Neural crest cell (in vitro differentiated cells): ENCODE data around the gene CTAGE1. TPM values are rescaled to one million over a fixed set of nuclear protein-coding genes. Genes with fewer than 3 reads are reported as not detected.

ENCODE experiments used
- DNase-seq: peaks from one replicate; pipeline ENCODE4 v3.0.0; 2021; ENCODE audit warnings: low read depth, mixed read lengths, low spot score
- H3K27ac Mint-ChIP-seq: one replicate; pipeline ENCODE4 v1.8.0; 2021; ENCODE audit warnings: mild to moderate bottlenecking, mixed read lengths; ENCODE audit not compliant: unreplicated experiment
- H3K27me3 Mint-ChIP-seq: 2 replicates; pipeline ENCODE4 v1.8.0; 2021; ENCODE audit warnings: low read depth, mild to moderate bottlenecking, mixed read lengths
- H3K36me3 Mint-ChIP-seq: 2 replicates; pipeline ENCODE4 v1.8.0; 2021; ENCODE audit warnings: low read depth, mild to moderate bottlenecking, mixed read lengths
- H3K4me1 Mint-ChIP-seq: 2 replicates; pipeline ENCODE4 v1.8.0; 2021; ENCODE audit warnings: mixed read lengths
- H3K4me3 Mint-ChIP-seq: one replicate; pipeline ENCODE4 v1.8.0; 2021; ENCODE audit warnings: mild to moderate bottlenecking, mixed read lengths
- H3K9me3 Mint-ChIP-seq: 2 replicates; pipeline ENCODE4 v1.8.0; 2021; ENCODE audit warnings: mixed read lengths
- CTCF ChIP-seq: fragments of 200-600 bp; sonication (generic); conservative IDR thresholded peaks from 2 replicates; pipeline ENCODE4 v1.5.0; 2021; ENCODE audit warnings: antibody characterized with exemption, mild to moderate bottlenecking
- total RNA-seq: library from RNA; stranded (reverse); gene quantifications from 2 replicates; pipeline ENCODE4 v1.2.1, GENCODE V29; 2021

Gene CTAGE1
- total RNA-seq, 1 donor from 2014 or later, result not detected

GRCh38 chr18:22391407-22392345 lies 26.0 kb downstream of the CTAGE1 start:
- DNase-seq, result no peak
- Mint-ChIP-seq H3K9me3 (peaks cover 6% of the 10 kb centered on the region), H3K27me3 (peaks cover 15% of the 10 kb centered on the region), H3K36me3 (no peaks in the 10 kb centered on the region), H3K4me1 (no peaks in the 10 kb centered on the region), H3K4me3 (no peak overlapping the region), H3K27ac (no peak overlapping the region)
- TF ChIP-seq CTCF, result no peak

GRCh38 chr18:22387787-22388186 lies 29.9 kb downstream of the CTAGE1 start:
- Mint-ChIP-seq H3K9me3 (peaks cover 6% of the 10 kb centered on the region), H3K4me1 (no peaks in the 10 kb centered on the region), H3K27ac (no peak overlapping the region), H3K36me3 (no peaks in the 10 kb centered on the region), H3K27me3 (peaks cover 13% of the 10 kb centered on the region), H3K4me3 (no peak overlapping the region)
- no peak for TF ChIP-seq CTCF
- DNase-seq, result no peak

GRCh38 chr18:22387364-22387763 lies 30.4 kb downstream of the CTAGE1 start:
- Mint-ChIP-seq H3K9me3 (peaks cover 6% of the 10 kb centered on the region), H3K4me1 (no peaks in the 10 kb centered on the region), H3K27ac (no peak overlapping the region), H3K27me3 (peaks cover 13% of the 10 kb centered on the region), H3K36me3 (no peaks in the 10 kb centered on the region), H3K4me3 (no peak overlapping the region)
- no peak for DNase-seq
- no peak for TF ChIP-seq CTCF

- TF ChIP-seq CTCF, result no peak
- H3K4me1 Mint-ChIP-seq, result no peaks in the 10 kb centered on the region
These were observed 32.0 kb downstream of the CTAGE1 start for GRCh38 chr18:22385718-22386117.

GRCh38 chr18:22378672-22379282 lies 38.9 kb downstream of the CTAGE1 start:
- TF ChIP-seq CTCF, result peak; percentile 58
- H3K27me3 Mint-ChIP-seq, result peaks cover 57% of the 10 kb centered on the region
- no peaks in the 10 kb centered on the region for H3K4me1 Mint-ChIP-seq
- H3K36me3 Mint-ChIP-seq, result no peaks in the 10 kb centered on the region
- DNase-seq, result peak; percentile 7
- no peak overlapping the region for H3K4me3 Mint-ChIP-seq
- H3K9me3 Mint-ChIP-seq, result no peaks in the 10 kb centered on the region
- no peak overlapping the region for H3K27ac Mint-ChIP-seq

More at GRCh38 chr18:22385718-22386117, 32.0 kb downstream of the CTAGE1 start:
- H3K4me3 Mint-ChIP-seq, result no peak overlapping the region
- peaks cover 6% of the 10 kb centered on the region for H3K9me3 Mint-ChIP-seq
- H3K27me3 Mint-ChIP-seq, result peaks cover 14% of the 10 kb centered on the region
- no peak overlapping the region for H3K27ac Mint-ChIP-seq
- no peak for DNase-seq
- H3K36me3 Mint-ChIP-seq, result no peaks in the 10 kb centered on the region
